ENCODE measurements around the gene SLC38A11. TPM values are rescaled to one million over a fixed set of nuclear protein-coding genes. Genes with fewer than 3 reads are reported as not detected.

Gene SLC38A11
- total and polyA plus RNA-seq, 2 donors (not counting 1 experiment from before 2014, with no cell fraction given) = 5.4 to 46.8 TPM

DNA sequence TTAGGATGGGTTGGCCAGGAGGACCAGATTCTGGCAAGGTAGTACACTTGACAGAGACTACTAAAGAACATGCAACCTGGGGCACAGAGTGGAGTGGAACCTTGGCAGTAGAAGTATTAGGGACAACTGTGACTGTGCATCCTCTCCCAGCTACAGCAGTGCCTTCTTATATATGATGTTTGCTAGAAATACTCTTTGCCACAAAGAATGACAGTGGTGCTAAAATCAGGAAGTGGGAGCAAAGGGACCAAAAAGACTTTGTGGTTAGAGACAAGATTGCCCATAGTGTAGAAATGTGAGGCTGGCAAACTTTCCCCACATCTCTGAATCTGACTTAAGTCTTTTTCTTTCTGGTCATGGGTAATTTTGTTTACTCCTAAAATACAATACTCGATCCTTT lies 9.4 kb upstream of the SLC38A11 start:
- H3K27me3 Mint-ChIP-seq = no peaks in the 10 kb centered on the region
- no peak overlapping the region for H3K27ac Mint-ChIP-seq
- H3K9me3 ChIP-seq (ENCODE audit: control extremely low read depth in 1 of 3, control insufficient read depth in 2 of 3, insufficient read depth in 1 of 3, low read length in 2 of 3) = peaks cover 0 to 12% (median 6%) of the 10 kb centered on the region in 3 donors
- peak overlapping the region; percentile 34 for H3K4me2 ChIP-seq (replicated peaks; ENCODE audit: low read depth, low read length, poor library complexity, severe bottlenecking)
- no peak for TF ChIP-seq EZH2 (IDR thresholded peaks at IDR 0.05; ENCODE audit: borderline replicate concordance, insufficient read depth, low read depth, low read length, poor library complexity, severe bottlenecking)
- TF ChIP-seq, protein P1, sequence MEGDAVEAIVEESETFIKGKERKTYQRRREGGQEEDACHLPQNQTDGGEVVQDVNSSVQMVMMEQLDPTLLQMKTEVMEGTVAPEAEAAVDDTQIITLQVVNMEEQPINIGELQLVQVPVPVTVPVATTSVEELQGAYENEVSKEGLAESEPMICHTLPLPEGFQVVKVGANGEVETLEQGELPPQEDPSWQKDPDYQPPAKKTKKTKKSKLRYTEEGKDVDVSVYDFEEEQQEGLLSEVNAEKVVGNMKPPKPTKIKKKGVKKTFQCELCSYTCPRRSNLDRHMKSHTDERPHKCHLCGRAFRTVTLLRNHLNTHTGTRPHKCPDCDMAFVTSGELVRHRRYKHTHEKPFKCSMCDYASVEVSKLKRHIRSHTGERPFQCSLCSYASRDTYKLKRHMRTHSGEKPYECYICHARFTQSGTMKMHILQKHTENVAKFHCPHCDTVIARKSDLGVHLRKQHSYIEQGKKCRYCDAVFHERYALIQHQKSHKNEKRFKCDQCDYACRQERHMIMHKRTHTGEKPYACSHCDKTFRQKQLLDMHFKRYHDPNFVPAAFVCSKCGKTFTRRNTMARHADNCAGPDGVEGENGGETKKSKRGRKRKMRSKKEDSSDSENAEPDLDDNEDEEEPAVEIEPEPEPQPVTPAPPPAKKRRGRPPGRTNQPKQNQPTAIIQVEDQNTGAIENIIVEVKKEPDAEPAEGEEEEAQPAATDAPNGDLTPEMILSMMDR (IDR thresholded peaks at IDR 0.05) = no peak
- no peaks in the 10 kb centered on the region for H3K27me3 ChIP-seq (replicated peaks in 1 of 4; ENCODE audit: control extremely low read depth in 1 of 4, control insufficient read depth in 3 of 4, insufficient read depth in 4 of 4, low read length in 3 of 4)
- H3K4me1 ChIP-seq (ENCODE audit: control insufficient read depth in 2 of 2, insufficient read depth in 2 of 2, low read length in 2 of 2) = peaks cover 54 to 67% of the 10 kb centered on the region in 2 donors
- intact Hi-C loops (cut with micrococcal nuclease) = no loop called here
- no peaks in the 10 kb centered on the region for H3K9me3 Mint-ChIP-seq (ENCODE audit: insufficient read depth)
- no peak overlapping the region for H3K4me3 Mint-ChIP-seq
- no peak overlapping the region for H3K4me3 ChIP-seq (ENCODE audit: control extremely low read depth in 1 of 5, extremely low read depth in 1 of 5, insufficient read depth in 1 of 5, low read depth in 2 of 5, low read length in 4 of 5)
- POLR2A ChIA-PET = no interaction called here
- no peak for DNase-seq
- peaks cover 6% of the 10 kb centered on the region for H3K79me2 ChIP-seq (ENCODE audit: control insufficient read depth, insufficient read depth, low read length)
- H3K9ac ChIP-seq (ENCODE audit: low read length) = no peak overlapping the region
- CTCF ChIA-PET = no interaction called here
- H3K4me1 Mint-ChIP-seq = peaks cover 62% of the 10 kb centered on the region
- no peaks in the 10 kb centered on the region for H4K20me1 ChIP-seq (ENCODE audit: control insufficient read depth, insufficient read depth, low read length, poor library complexity, severe bottlenecking)
- ATAC-seq (ENCODE audit: low read depth) = peak; percentile 45
- peak overlapping the region in 1 of 2 donors; percentile 18 for H3K27ac ChIP-seq (ENCODE audit: low read length in 2 of 2)
- no peaks in the 10 kb centered on the region for H3K36me3 ChIP-seq (replicated peaks in 1 of 2; ENCODE audit: control extremely low read depth in 1 of 2, control insufficient read depth in 1 of 2, extremely low read depth in 1 of 2, insufficient read depth in 2 of 2, low read length in 1 of 2)
- WGBS (ENCODE audit: insufficient coverage) = no CpG with 5 or more reads among the region's 1 CpG
- no peak overlapping the region for H2AFZ ChIP-seq (ENCODE audit: insufficient read depth, low read depth, low read length, poor library complexity, severe bottlenecking)

DNA sequence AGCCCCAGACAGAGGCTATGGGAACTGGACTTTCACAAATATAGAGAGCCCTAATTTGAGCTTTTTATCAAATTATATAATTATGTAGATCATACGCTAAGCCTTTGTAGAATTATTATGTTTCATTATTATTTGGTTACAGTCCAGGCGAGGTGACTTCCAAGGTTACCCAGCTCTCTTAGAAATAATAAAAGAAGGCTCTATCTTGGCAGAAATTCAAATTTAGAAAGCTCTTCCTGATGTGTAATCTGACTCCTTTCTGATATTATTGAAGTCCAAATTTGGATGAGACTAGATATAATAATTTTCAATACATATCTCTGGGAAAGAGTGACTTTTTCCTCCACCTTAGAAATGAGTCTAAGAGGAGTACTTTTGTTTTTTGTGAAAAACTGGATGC lies 4.8 kb upstream of the SLC38A11 start:
- intact Hi-C loops (cut with micrococcal nuclease) = no loop called here
- Mint-ChIP-seq H3K4me3 (no peak overlapping the region), H3K27me3 (no peaks in the 10 kb centered on the region), H3K9me3 (ENCODE audit: insufficient read depth) (no peaks in the 10 kb centered on the region), H3K27ac (no peak overlapping the region), H3K4me1 (peaks cover 23% of the 10 kb centered on the region)
- ATAC-seq (ENCODE audit: low read depth) (no peak), DNase-seq (no peak)
- peaks cover 0 to 1% (median 0%) of the 10 kb centered on the region in 3 donors for H3K9me3 ChIP-seq (ENCODE audit: control extremely low read depth in 1 of 3, control insufficient read depth in 2 of 3, insufficient read depth in 1 of 3, low read length in 2 of 3)
- POLR2A ChIA-PET = no interaction called here
- H2AFZ ChIP-seq (ENCODE audit: insufficient read depth, low read depth, low read length, poor library complexity, severe bottlenecking) = no peak overlapping the region
- H3K27me3 ChIP-seq (replicated peaks in 1 of 4; ENCODE audit: control extremely low read depth in 1 of 4, control insufficient read depth in 3 of 4, insufficient read depth in 4 of 4, low read length in 3 of 4) = no peaks in the 10 kb centered on the region
- no peak overlapping the region for H3K4me3 ChIP-seq (ENCODE audit: control extremely low read depth in 1 of 5, extremely low read depth in 1 of 5, insufficient read depth in 1 of 5, low read depth in 2 of 5, low read length in 4 of 5)
- H3K4me1 ChIP-seq (ENCODE audit: control insufficient read depth in 2 of 2, insufficient read depth in 2 of 2, low read length in 2 of 2) = peaks cover 21 to 23% of the 10 kb centered on the region in 2 donors
- no peak for TF ChIP-seq EZH2 (IDR thresholded peaks at IDR 0.05; ENCODE audit: borderline replicate concordance, insufficient read depth, low read depth, low read length, poor library complexity, severe bottlenecking)
- TF ChIP-seq, protein P1 (IDR thresholded peaks at IDR 0.05) = no peak
- no CpG with 5 or more reads among the region's 2 CpGs for WGBS (ENCODE audit: insufficient coverage)
- no peak overlapping the region for H3K9ac ChIP-seq (ENCODE audit: low read length)
- no peak overlapping the region for H3K27ac ChIP-seq (ENCODE audit: low read length in 2 of 2)
- H4K20me1 ChIP-seq (ENCODE audit: control insufficient read depth, insufficient read depth, low read length, poor library complexity, severe bottlenecking) = no peaks in the 10 kb centered on the region
- CTCF ChIA-PET = no interaction called here
- no peak overlapping the region for H3K4me2 ChIP-seq (replicated peaks; ENCODE audit: low read depth, low read length, poor library complexity, severe bottlenecking)
- no peaks in the 10 kb centered on the region for H3K36me3 ChIP-seq (replicated peaks in 1 of 2; ENCODE audit: control extremely low read depth in 1 of 2, control insufficient read depth in 1 of 2, extremely low read depth in 1 of 2, insufficient read depth in 2 of 2, low read length in 1 of 2)
- H3K79me2 ChIP-seq (ENCODE audit: control insufficient read depth, insufficient read depth, low read length) = no peaks in the 10 kb centered on the region

All from B cell (primary cell).